LoVo (cell line): ENCODE results near the gene MID1.

ENCODE experiments used
- DNase-seq: peaks from one replicate; pipeline ENCODE4 v3.0.0-alpha.2; 2016; ENCODE audit warnings: low spot score

MID1 gene, protein sequence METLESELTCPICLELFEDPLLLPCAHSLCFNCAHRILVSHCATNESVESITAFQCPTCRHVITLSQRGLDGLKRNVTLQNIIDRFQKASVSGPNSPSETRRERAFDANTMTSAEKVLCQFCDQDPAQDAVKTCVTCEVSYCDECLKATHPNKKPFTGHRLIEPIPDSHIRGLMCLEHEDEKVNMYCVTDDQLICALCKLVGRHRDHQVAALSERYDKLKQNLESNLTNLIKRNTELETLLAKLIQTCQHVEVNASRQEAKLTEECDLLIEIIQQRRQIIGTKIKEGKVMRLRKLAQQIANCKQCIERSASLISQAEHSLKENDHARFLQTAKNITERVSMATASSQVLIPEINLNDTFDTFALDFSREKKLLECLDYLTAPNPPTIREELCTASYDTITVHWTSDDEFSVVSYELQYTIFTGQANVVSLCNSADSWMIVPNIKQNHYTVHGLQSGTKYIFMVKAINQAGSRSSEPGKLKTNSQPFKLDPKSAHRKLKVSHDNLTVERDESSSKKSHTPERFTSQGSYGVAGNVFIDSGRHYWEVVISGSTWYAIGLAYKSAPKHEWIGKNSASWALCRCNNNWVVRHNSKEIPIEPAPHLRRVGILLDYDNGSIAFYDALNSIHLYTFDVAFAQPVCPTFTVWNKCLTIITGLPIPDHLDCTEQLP

GRCh38 chrX:10620121-10620699, at the start of gene MID1:
MID1 (minus strand) TSS chrX:10620585; CDS start chrX:10567547, 53,038 bp downstream.
- DNase-seq, result peak; percentile 38

GRCh38 chrX:10667143-10667542, 46.8 kb upstream of the MID1 start:
- DNase-seq, result no peak

GRCh38 chrX:10666102-10666501, 45.7 kb upstream of the MID1 start:
- DNase-seq, result no peak

GRCh38 chrX:10665681-10666080, 45.3 kb upstream of the MID1 start:
- DNase-seq, result no peak

GRCh38 chrX:10660171-10660570, 39.8 kb upstream of the MID1 start:
- no peak for DNase-seq

- no peak for DNase-seq
Measured at GRCh38 chrX:10656214-10656613, 35.8 kb upstream of the MID1 start.

GRCh38 chrX:10654960-10655359, 34.6 kb upstream of the MID1 start:
- no peak for DNase-seq

DNA sequence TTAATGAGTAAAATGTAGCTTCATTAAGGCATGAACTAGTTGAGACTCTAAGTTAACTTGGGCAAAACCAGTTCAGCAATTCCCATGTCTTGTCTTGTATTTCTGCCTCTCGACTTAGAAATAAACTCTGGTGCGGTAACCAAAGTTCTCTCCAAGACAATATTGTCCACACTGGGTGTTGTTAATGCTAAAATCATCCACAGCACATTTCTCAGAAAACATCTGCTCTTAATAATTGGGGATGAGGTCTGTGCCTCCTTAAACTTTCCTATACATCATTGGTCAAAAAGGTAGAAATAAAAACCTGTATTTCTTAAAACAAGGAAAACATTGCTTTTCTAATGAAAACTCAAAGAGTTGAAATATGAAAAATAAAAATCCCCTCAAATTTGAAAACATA, 32.9 kb upstream of the MID1 start:
- no peak for DNase-seq

DNA sequence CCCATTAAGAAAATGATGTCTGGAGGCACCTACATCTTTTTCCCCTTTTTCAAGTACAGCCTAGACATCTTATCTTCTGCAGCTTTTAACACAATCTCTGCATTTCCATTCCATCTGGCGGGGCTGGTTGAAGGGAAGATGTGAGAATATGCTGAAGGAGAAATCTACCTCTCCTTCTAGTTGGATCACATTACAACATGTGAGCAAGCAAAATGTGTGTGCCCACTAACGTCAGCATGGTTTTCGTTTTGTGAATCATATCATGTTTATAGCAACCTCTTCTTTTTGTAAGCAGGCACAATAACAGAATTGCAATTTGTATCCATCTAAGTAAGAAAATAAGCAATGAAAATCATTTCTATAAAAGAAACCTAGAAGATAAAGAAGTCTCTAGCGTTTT, 28.9 kb upstream of the MID1 start:
- no peak for DNase-seq

- DNase-seq, result no peak
Measured at GRCh38 chrX:10648614-10649013, 28.2 kb upstream of the MID1 start.

- DNase-seq, result no peak
Measured at GRCh38 chrX:10636851-10637250, 16.5 kb upstream of the MID1 start.

- DNase-seq, result no peak
Measured at GRCh38 chrX:10636337-10636736, 16.0 kb upstream of the MID1 start.

- no peak for DNase-seq
Measured at GRCh38 chrX:10634392-10635161, 14.2 kb upstream of the MID1 start.

- no peak for DNase-seq
Measured at GRCh38 chrX:10633722-10634121, 13.3 kb upstream of the MID1 start.

DNA sequence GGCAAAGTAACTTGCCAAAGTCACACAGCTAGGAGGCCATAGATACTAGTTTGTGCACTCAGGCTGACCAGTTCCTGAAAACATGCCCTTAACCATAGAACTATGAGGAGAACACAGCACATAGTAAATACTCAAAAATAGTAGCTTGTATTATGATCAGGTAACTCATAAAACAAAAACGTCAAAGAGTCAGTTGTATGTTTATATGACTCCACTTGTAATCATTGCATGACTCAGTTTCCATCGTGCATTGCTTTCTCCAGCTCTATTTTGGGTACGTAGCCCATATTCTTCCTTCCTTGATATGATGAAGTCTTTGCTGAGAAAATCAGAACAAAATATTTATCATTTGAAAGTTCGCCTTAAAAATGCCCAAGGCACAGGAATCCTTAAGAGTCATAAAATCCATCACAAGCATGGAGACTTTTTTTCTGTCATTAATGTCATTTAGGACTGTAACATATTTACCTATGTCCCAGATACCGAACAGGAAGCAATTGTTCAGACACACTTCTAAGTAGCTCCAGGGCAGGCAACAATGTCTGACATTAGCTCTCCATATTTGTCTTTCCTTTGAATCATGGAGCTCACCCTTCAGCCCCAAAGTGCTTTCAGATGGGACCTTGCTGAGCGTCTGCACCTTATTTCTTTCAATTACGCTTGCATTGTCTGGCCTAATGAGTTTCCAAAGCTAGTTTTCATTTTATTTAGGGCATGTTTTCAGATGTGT, 11.2 kb upstream of the MID1 start:
- DNase-seq, result no peak

DNA sequence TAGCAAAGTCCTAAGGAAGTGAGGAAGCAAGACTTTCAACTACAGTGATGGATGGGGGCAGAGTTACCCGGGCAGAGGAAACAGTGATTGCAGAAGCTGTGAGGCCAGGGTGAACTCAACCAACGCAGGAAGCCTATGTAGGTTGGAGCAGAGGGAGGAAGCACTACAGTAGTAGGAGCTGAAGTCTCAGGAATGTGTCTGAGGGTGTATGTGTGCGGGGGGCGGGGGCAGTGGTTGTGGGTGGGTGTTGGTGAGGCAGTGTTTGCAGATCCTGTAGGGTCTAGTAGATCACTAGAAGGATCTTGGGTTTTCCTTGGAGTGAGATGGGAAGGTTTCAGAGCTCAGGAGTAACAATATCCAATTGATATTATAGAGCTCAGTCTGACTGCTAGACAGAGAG, 9.9 kb upstream of the MID1 start:
- no peak for DNase-seq

DNA sequence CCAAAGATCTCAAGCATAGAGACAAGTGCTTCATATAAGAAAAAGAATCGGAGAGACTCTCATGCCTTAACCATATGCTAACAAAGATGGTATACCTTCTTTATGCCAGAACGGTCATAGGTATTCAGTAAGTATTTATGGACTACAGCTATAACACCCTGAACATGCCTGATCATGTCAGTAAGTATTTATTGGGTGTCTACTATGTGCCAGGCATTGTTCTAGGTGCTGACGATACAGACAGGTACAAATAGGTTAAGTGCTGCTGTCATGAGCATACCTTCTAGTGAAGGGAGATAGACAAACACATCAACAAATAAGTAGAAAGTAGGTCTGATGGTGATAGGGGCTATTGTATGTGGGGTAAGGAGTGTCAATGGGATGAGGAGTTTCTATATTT, 9.5 kb upstream of the MID1 start:
- no peak for DNase-seq

GRCh38 chrX:10628906-10629305, 8.5 kb upstream of the MID1 start:
- no peak for DNase-seq

DNA sequence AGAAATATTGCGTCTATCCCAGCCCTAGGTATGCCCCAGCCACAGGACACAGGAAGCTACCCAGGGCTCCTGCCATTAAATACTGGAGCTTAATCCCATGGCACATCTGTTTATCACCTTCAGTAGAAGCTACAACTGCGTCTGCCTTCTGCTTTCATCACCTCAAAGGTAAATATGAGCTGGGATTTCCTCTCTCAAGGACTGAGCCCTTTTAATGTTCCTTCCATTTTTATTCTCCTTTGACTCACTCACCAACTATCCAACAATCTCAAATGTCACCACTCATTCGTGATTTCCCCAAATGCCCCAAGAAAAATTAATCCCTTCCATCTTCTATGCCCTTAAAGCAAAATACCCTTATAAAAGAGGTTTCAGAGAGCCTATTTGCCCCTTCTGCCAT, 1.8 kb upstream of the MID1 start:
- DNase-seq, result no peak

DNA sequence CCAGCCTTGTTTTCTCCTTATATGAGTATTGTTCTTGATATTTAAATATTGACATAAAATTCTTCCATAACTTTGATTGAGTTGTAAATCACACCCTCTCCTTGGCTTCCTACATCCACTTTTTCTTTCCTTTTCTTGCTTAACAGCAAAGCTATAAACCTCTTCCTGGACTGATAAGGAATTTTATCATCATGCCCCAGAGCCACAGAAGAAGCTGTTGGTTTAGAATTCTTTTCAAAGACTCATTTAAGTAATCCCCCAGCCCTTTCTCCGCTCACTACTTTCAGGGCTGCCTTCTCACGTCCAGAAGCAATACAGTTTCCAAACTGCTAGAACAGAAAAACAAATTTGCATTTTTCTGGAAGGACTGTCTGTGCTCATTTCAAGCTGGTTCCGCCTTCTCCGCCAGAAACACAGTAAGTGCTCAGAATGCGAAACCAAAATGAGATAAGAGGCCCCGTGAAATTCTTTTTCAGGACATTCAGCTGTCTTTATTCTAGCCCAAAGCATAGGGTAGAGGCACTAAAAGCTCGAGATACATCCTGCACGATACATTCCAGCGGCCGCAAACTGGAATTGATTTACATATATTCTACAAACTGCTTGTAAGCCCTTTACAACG, 849 bp downstream of the MID1 start:
- DNase-seq, result no peak

- no peak for DNase-seq
Measured at GRCh38 chrX:10618961-10619360, 1.4 kb downstream of the MID1 start.

DNA sequence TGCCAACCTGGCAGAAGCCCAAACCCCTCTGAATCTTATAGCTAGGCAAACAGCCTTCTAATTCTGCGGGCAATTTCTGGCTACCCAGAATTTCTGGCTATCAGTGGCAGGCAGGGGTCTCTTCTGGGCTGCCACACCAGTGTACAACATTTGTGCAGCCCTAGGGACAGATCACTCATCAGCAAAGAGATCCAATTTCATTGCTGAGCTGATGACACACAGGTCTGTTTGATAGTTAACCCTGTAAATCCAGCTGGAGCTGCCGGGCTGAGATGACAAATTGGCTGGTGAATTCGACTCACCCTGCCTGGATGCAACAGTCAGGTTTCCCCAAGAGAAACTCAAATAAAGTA, 2.4 kb downstream of the MID1 start:
- peak; percentile 16 for DNase-seq
